H1 (cell line): ENCODE results near the gene PDK4. TPM values are rescaled to one million over a fixed set of nuclear protein-coding genes. Genes with fewer than 3 reads are reported as not detected.

ENCODE experiments used
- CTCF ChIA-PET: fragments of 300-600 bp; sonication (Branson Sonifier 250); formaldehyde crosslinking; loops from one replicate; lab custom pipeline; 2021; ENCODE audit not compliant: partially characterized antibody; lab: Charles Lee
- POLR2A ChIA-PET: fragments of 300-600 bp; sonication (Branson Sonifier 250); formaldehyde crosslinking; loops from one replicate; lab custom pipeline; 2021; ENCODE audit warnings: inconsistent platforms; ENCODE audit not compliant: partially characterized antibody; lab: Charles Lee
- DNase-seq, 2 experiments: peaks; one replicate each; pipeline versions ENCODE4 v3.0.0 to v3.0.0-alpha.2; 2010 to 2022; ENCODE audit warnings: low spot score in 2 of 2, low read depth in 1 of 2, mixed read lengths in 1 of 2
- FAIRE-seq: peaks from 2 replicates; lab custom pipeline; 2011; peaks lifted over from hg19 to GRCh38; lab: Jason Lieb, UNC
- H2AFZ ChIP-seq: 2 replicates; pipeline ENCODE4 v1.8.1; 2012; ENCODE audit warnings: low read length, inconsistent platforms
- H2AK5ac ChIP-seq: 2 replicates; pipeline ENCODE4 v1.6.1; 2013; ENCODE audit warnings: low read depth, low read length
- H2BK120ac ChIP-seq: replicated peaks from 2 replicates; pipeline ENCODE3; 2013; ENCODE audit warnings: low read depth, low read length, inconsistent platforms
- H2BK12ac ChIP-seq: 2 replicates; pipeline ENCODE4 v1.6.1; 2013; ENCODE audit warnings: low read depth, low read length
- H2BK15ac ChIP-seq: 2 replicates; pipeline ENCODE4 v1.6.1; 2013; ENCODE audit warnings: low read length
- H2BK20ac ChIP-seq: 2 replicates; pipeline ENCODE4 v1.6.1; 2013; ENCODE audit warnings: low read length
- H2BK5ac ChIP-seq: 2 replicates; pipeline ENCODE4 v1.6.1; 2013; ENCODE audit warnings: low read depth, low read length
- H3K14ac ChIP-seq: 2 replicates; pipeline ENCODE4 v1.6.1; 2013; ENCODE audit warnings: inconsistent platforms; ENCODE audit not compliant: insufficient read length
- H3K18ac ChIP-seq: 2 replicates; pipeline ENCODE4 v1.6.1; 2013; ENCODE audit warnings: low read length; ENCODE audit errors: extremely low read depth
- H3K23ac ChIP-seq: 2 replicates; pipeline ENCODE4 v1.6.1; 2013; ENCODE audit warnings: inconsistent platforms; ENCODE audit not compliant: insufficient read length
- H3K23me2 ChIP-seq: 2 replicates; pipeline ENCODE4 v1.6.1; 2013; ENCODE audit warnings: low read depth, low read length
- H3K27ac ChIP-seq: 2 replicates; pipeline ENCODE4 v1.6.1; 2011; ENCODE audit warnings: low read depth, low read length, inconsistent platforms
- H3K27me3 ChIP-seq, 4 experiments: replicated peaks in 1 of 4; 1 replicate in 1 of 4; 2 replicates in 3 of 4; pipeline versions ENCODE4 v1.6.1 to v1.8.1; 2011 to 2013; ENCODE audit warnings: low read length in 3 of 4, mild to moderate bottlenecking in 3 of 4, inconsistent platforms in 2 of 4, mixed read lengths in 2 of 4, moderate library complexity in 1 of 4; ENCODE audit not compliant: control insufficient read depth in 3 of 4, insufficient read depth in 3 of 4; ENCODE audit errors: extremely low read depth in 1 of 4
- H3K36me3 ChIP-seq, 4 experiments: 2 replicates each; pipeline versions ENCODE4 v1.6.1 to v1.8.1; 2011 to 2013; ENCODE audit warnings: mild to moderate bottlenecking in 4 of 4, low read length in 3 of 4, moderate library complexity in 2 of 4, control low read depth in 1 of 4, inconsistent platforms in 1 of 4; ENCODE audit not compliant: insufficient read depth in 4 of 4, control insufficient read depth in 2 of 4
- H3K4ac ChIP-seq: replicated peaks from 2 replicates; pipeline ENCODE3; 2013; ENCODE audit warnings: low read length, low read depth, mixed read lengths, inconsistent platforms; ENCODE audit not compliant: insufficient read length
- H3K4me1 ChIP-seq, 4 experiments: replicated peaks in 1 of 4; 1 replicate in 1 of 4; 2 replicates in 3 of 4; pipeline versions ENCODE4 v1.6.1 to v1.8.1; 2011 to 2013; ENCODE audit warnings: low read length in 3 of 4, inconsistent platforms in 2 of 4, mixed read lengths in 1 of 4; ENCODE audit not compliant: insufficient read depth in 4 of 4, control insufficient read depth in 3 of 4
- H3K4me2 ChIP-seq, 2 experiments: 2 replicates each; pipeline versions ENCODE4 v1.6.1 to v1.8.1; 2011 to 2013; ENCODE audit warnings: low read depth in 2 of 2, low read length in 2 of 2, control low read depth in 1 of 2, inconsistent platforms in 1 of 2, mild to moderate bottlenecking in 1 of 2; ENCODE audit not compliant: insufficient read depth in 1 of 2
- H3K4me3 ChIP-seq, 4 experiments: fragments of 200-600, 300-600 bp in 1 of 4; sonication (generic), shearing (Covaris generic), sonication (Bioruptor Twin) in 1 of 4; 2 replicates each; pipeline versions ENCODE4 v1.5.1 to v1.8.1; 2011 to 2016; ENCODE audit warnings: low read length in 4 of 4, low read depth in 3 of 4, control low read depth in 2 of 4, inconsistent platforms in 2 of 4, mild to moderate bottlenecking in 2 of 4, mixed read lengths in 1 of 4, moderate library complexity in 1 of 4; ENCODE audit not compliant: insufficient read depth in 2 of 4; ENCODE audit errors: extremely low read depth in 1 of 4
- H3K56ac ChIP-seq: replicated peaks from 2 replicates; pipeline ENCODE3; 2013; ENCODE audit warnings: low read depth, mild to moderate bottlenecking, mixed read lengths, low read length, inconsistent platforms; ENCODE audit not compliant: insufficient read length
- H3K79me1 ChIP-seq: 2 replicates; pipeline ENCODE4 v1.6.1; 2013; ENCODE audit warnings: low read depth, low read length, control low read depth
- H3K79me2 ChIP-seq, 2 experiments: 2 replicates each; pipeline versions ENCODE4 v1.6.1 to v1.8.1; 2012 to 2013; ENCODE audit warnings: low read length in 2 of 2, mild to moderate bottlenecking in 2 of 2, inconsistent platforms in 1 of 2; ENCODE audit not compliant: insufficient read depth in 2 of 2, control insufficient read depth in 1 of 2
- H3K9ac ChIP-seq, 4 experiments: replicated peaks in 1 of 4; 1 replicate in 1 of 4; 2 replicates in 3 of 4; pipeline versions ENCODE4 v1.6.1 to v1.8.1; 2011 to 2013; ENCODE audit warnings: low read depth in 3 of 4, low read length in 3 of 4, control low read depth in 2 of 4, mild to moderate bottlenecking in 2 of 4, moderate library complexity in 2 of 4, inconsistent platforms in 1 of 4; ENCODE audit errors: extremely low read depth in 1 of 4
- H3K9me3 ChIP-seq, 2 experiments: 2 replicates each; pipeline versions ENCODE4 v1.6.1 to v1.8.1; 2012 to 2013; ENCODE audit warnings: mild to moderate bottlenecking in 2 of 2, moderate library complexity in 2 of 2, control low read depth in 1 of 2, inconsistent platforms in 1 of 2, low read depth in 1 of 2, low read length in 1 of 2, mixed read lengths in 1 of 2; ENCODE audit not compliant: insufficient read depth in 2 of 2
- H4K20me1 ChIP-seq, 2 experiments: replicated peaks in 1 of 2; 2 replicates each; pipeline versions ENCODE3 to v1.8.1; 2011 to 2013; ENCODE audit warnings: inconsistent platforms in 2 of 2, low read length in 2 of 2, mild to moderate bottlenecking in 1 of 2; ENCODE audit not compliant: insufficient read depth in 2 of 2, control insufficient read depth in 1 of 2
- H4K5ac ChIP-seq: 2 replicates; pipeline ENCODE4 v1.6.1; 2013; ENCODE audit warnings: low read length, low read depth, mixed read lengths, inconsistent platforms; ENCODE audit not compliant: insufficient read length
- H4K8ac ChIP-seq: 2 replicates; pipeline ENCODE4 v1.8.0; 2013; ENCODE audit warnings: mild to moderate bottlenecking, moderate library complexity, low read length, inconsistent platforms; ENCODE audit not compliant: insufficient read depth; ENCODE audit errors: extremely low read depth
- H4K91ac ChIP-seq: replicated peaks from 2 replicates; pipeline ENCODE3; 2013; ENCODE audit warnings: low read length, mixed read lengths, inconsistent platforms; ENCODE audit not compliant: insufficient read length
- BACH1 ChIP-seq: IDR thresholded peaks from 2 replicates; pipeline ENCODE4 v1.6.1; 2012; ENCODE audit warnings: low read length, improper control_type of control experiment
- CREB1 ChIP-seq: IDR thresholded peaks from 2 replicates; pipeline ENCODE4 v1.6.1; 2012; ENCODE audit warnings: inconsistent platforms
- RAD21 ChIP-seq, 2 experiments: IDR thresholded peaks in 1 of 2; conservative IDR thresholded peaks in 1 of 2; 2 replicates each; pipeline ENCODE4 v1.6.1; 2011; ENCODE audit warnings: low read depth in 2 of 2, low read length in 2 of 2, improper control_type of control experiment in 1 of 2, inconsistent platforms in 1 of 2, mild to moderate bottlenecking in 1 of 2, moderate library complexity in 1 of 2
- RBBP5 ChIP-seq: IDR thresholded peaks from 2 replicates; pipeline ENCODE4 v1.7.1; 2012; ENCODE audit warnings: low read depth, mild to moderate bottlenecking, inconsistent platforms, low read length, moderate library complexity, borderline replicate concordance
- SP2 ChIP-seq: IDR thresholded peaks from 2 replicates; pipeline ENCODE4 v1.6.1; 2012; ENCODE audit warnings: mild to moderate bottlenecking, low read length, inconsistent platforms
- SP4 ChIP-seq: IDR thresholded peaks from 2 replicates; pipeline ENCODE4 v1.6.1; 2012; ENCODE audit warnings: low read length, inconsistent platforms
- WGBS, 2 experiments: shearing (Covaris generic) in 1 of 2; methylation state at CpG; one replicate each; pipeline versions ENCODE4 v1.1.6 to v1.1.7; 2013 to 2015; ENCODE audit warnings: low lambda C conversion rate in 2 of 2, mixed read lengths in 2 of 2, inconsistent platforms in 1 of 2, low coverage in 1 of 2, missing lambda C conversion rate in 1 of 2; ENCODE audit not compliant: insufficient replicate concordance in 2 of 2, insufficient coverage in 1 of 2, insufficient read length in 1 of 2; ENCODE audit errors: extremely low coverage in 1 of 2, missing lambda C conversion rate in 1 of 2; 5-methylcytosine and 5-hydroxymethylcytosine counted together
- polyA plus RNA-seq, 7 experiments: library from polyadenylated mRNA; depleted of rRNA in 3 of 7; stranded (reverse) in 5 of 7; unstranded in 2 of 7; fragments of >200 nt in 5 of 7; fragments of 200-250 nt in 2 of 7; gene quantifications; 1 replicate in 5 of 7; 2 replicates in 1 of 7; 4 replicates in 1 of 7; pipeline versions ENCODE4 v1.2.1 to v1.2.3, GENCODE V29; 2011 to 2013; ENCODE audit warnings: missing spikeins in 2 of 7, mixed read lengths in 2 of 7
- total RNA-seq: library from RNA; stranded (reverse); fragmentation: NEBNext Ultra II Directional; extraction: Animal tissue kit (Norgen Biotek cat#: 25700); gene quantifications from 2 replicates; pipeline ENCODE4 v1.2.1, GENCODE V29; 2021

Gene PDK4
- total and polyA plus RNA-seq, 2 of the 8 experiments (the other 6 are each of a cell fraction or from before 2014, with no cell fraction given), result 0.26 TPM; not detected in 1

- H3K79me2 ChIP-seq, result no peaks in the 10 kb centered on the region
Measured at GRCh38 chr7:95586951-95587301, 9.4 kb downstream of the PDK4 start.

More at GRCh38 chr7:95586951-95587301, 9.4 kb downstream of the PDK4 start:
- H2BK20ac ChIP-seq, result no peak overlapping the region
- H3K4ac ChIP-seq, result no peak overlapping the region
- H3K27me3 ChIP-seq, result no peaks in the 10 kb centered on the region
- H3K14ac ChIP-seq, result no peak overlapping the region
- no peak for TF ChIP-seq BACH1
- no peak for TF ChIP-seq SP2
- no peak for TF ChIP-seq CREB1
- no peak for TF ChIP-seq RAD21 (IDR thresholded peaks at IDR 0.05 in 1 of 2, conservative IDR thresholded peaks at IDR 0.05 in 1 of 2; ENCODE audit: low read depth in 2 of 2, low read length in 2 of 2)
- TF ChIP-seq RBBP5, result no peak
- no peak for TF ChIP-seq SP4
- no peaks in the 10 kb centered on the region for H3K9me3 ChIP-seq
- H3K23me2 ChIP-seq, result no peaks in the 10 kb centered on the region
- no peaks in the 10 kb centered on the region for H3K36me3 ChIP-seq
- H3K4me2 ChIP-seq, result no peak overlapping the region
- H4K91ac ChIP-seq, result no peak overlapping the region
- no peaks in the 10 kb centered on the region for H3K4me1 ChIP-seq
- ChIA-PET CTCF (no interaction called here), POLR2A (no interaction called here)
- H3K27ac ChIP-seq, result no peak overlapping the region; the same call in 1 of the 2 replicates
- no peak overlapping the region for H3K18ac ChIP-seq
- no peak overlapping the region for H3K9ac ChIP-seq
- no peak overlapping the region for H3K23ac ChIP-seq
- no peak overlapping the region for H4K5ac ChIP-seq
- no peak overlapping the region for H2AK5ac ChIP-seq
- no peak overlapping the region for H2BK120ac ChIP-seq
- FAIRE-seq (no peak), DNase-seq (no peak)
- no peak overlapping the region for H2BK12ac ChIP-seq
- no peak overlapping the region for H3K56ac ChIP-seq
- no peak overlapping the region for H2BK15ac ChIP-seq
- no peaks in the 10 kb centered on the region for H3K79me1 ChIP-seq
- 98% methylated on average over 3 of the region's 3 CpGs; no CpG with 5 or more reads in 1 of the 2 experiments for WGBS, 2 experiments
- H4K8ac ChIP-seq, result no peak overlapping the region
- H2AFZ ChIP-seq, result no peak overlapping the region
- H4K20me1 ChIP-seq, result no peaks in the 10 kb centered on the region
- H2BK5ac ChIP-seq, result no peak overlapping the region
- H3K4me3 ChIP-seq, result no peak overlapping the region
